GM19035 (cell line): Measurements from ENCODE around the gene SLC36A3.
"Not testable (repeated sequence)": the region's sequence is repeated elsewhere in the genome, so short reads cannot be mapped to it uniquely, and the experiment has no call there.

Experiments
- ATAC-seq: cut with Tn5 transposase; IDR thresholded peaks from one replicate; pipeline ENCODE4 v1.9.1; 2021; ENCODE audit not compliant: unreplicated experiment

SLC36A3 gene

DNA sequence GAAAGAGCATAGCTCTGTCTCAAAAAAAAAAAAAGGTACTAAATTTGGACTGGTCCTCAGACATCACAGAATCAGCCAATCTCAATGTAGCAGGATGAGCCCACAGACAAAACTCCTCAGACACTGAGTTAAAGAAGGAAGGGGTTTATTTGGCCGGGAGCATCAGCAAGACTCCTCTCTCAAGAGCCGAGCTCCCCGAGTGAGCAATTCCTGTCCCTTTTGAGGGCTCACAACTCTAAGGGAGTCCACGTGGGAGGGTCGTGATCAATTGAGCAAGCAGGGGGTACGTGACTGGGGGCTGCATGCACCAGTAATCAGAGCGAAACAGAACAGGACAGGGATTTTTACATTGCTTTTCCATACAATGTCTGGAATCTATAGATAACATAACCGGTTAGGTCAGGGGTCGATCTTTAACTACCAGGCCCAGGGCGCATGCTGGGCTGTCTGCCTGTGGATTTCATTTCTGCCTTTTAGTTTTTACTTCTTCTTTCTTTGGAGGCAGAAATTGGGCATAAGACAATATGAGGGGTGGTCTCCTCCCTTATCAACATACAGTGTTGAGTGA, 63.2 kb downstream of the SLC36A3 start:
- ATAC-seq = not testable (repeated sequence)

- ATAC-seq = peak; percentile 44
Measured at GRCh38 chr5:151239237-151239861, 64.2 kb downstream of the SLC36A3 start.

DNA sequence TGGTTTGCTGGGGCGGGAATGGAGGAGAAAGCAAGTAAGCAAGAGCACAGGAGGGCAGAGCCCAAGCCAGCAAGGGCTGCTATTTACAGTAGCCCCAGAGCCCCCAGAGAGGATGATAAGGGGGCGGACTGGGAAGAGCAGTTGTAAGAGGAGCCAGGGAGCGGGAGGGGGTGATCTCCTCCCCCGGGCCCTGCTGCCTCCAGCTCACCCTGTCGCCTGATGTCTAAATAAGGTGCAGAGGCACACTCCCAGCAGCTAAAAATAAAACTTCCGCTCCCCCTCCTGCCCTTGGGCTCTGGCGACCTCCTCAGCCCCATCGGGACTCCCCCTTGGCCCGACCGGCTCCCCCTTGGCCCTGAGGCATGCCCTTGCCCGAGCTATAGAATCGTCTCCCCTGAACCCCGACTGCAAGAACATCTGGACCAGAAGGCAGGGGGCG, 65.2 kb downstream of the SLC36A3 start:
- peak; percentile 32 for ATAC-seq

DNA sequence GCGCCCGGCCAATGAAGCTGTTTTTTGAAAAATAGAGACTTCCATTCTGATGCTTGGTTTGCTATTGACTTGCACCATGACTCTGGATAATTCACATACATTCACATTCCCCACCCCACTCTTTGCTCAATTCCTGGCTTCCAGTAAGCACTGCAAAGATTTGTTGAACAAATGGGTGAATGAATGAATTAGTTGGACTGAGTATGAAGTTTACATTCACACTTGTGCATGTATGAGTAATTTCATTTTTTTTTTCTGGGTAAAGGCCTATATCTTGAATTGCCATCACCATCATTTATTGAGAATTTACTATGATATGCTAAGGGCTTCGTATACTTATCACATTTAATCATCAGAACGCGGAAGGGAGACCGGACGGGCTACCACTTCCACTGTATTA, 65.9 kb downstream of the SLC36A3 start:
- ATAC-seq = no peak

DNA sequence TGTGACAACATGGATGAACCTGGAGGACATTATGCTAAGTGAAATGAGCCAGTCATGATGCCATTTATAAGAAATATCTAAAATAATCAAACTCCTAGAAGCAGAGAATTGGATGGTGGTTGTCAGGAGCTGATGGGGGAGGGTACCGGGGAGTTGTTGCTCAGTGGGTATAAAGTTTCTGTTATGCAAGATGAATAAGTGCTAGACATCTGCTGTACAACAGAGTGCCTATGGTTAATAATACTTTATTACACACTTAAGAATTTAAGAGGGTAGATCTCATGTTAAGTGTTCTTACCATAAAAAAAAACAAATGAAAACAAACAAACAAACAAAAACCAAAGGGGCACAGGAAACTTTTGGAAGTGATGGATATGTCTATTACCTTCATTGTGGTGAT, 66.7 kb downstream of the SLC36A3 start:
- no peak for ATAC-seq

DNA sequence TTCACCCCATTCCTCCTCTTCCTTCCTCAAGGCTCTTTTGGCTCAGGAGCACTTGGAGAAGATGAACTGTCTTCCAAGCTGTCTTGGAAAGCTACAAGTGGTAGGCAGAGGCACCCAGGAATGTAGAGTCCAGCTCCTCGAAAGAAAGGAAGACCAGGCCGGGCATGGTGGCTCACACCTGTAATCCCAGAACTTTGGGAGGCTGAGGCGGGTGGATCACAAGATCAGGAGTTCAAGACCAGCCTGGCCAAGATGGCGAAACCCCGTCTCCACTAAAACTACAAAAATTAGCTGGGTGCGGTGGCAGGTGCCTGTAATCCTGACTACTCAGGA, 68.4 kb downstream of the SLC36A3 start:
- not testable (repeated sequence) for ATAC-seq

DNA sequence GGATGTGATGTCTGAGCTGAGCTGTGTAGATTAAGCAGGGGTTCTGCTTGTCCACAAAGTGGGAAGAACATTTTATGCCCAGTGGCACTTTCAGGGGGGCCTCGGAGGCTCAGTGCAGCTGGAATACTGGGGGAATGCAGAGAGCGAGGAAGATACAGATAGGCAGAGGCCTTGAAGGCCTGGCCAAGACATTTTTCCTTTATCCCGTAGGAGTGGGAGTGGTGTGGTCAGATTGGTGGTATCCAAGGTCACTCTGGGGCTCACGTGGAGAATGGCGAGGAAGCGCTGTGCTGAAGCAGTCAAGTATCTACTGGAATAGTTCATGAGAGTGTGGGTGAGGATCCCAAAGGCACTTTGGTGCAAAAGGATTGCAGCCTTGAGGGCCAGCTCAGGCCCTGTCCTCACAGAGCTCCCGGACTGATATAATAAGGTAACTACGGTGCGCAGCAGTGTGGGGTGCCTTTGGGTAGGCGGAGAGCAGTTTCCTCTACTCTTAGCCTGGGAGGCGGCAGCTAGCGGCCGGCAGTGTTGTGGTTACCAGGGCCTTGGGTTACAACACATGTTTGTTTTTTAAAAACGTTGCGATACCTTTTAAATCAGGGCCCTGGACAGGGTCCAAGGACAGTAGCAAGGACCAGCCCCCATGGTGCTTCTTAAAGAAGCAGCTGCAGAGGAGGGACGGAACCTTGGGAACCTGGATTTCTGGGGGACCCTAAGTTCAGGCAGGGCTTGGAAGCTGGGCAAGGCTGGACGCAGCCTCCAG, 68.9 kb downstream of the SLC36A3 start:
- peak; percentile 69 for ATAC-seq

DNA sequence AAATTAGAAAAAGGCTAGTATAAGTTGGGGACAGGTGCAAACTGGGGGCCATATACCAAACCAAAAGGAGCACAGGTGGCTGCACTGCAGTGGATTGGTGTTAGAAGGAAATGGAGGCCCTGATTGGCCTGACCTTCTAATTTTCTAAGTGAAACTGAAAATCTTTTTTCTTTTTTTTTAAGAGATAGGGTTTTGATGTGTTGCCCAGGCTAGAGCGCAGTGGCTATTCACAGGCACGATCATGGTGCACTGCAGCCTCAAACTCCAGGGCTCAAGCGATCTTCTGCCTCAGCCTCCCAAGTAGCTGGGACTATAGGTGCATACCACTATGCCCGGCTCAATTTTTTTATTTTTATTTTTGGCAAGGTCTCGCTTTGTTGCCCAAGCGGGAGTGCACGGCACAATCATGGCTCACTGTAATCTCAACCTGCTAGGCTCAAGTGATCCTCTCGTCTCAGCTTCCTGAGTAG, 69.9 kb downstream of the SLC36A3 start:
- peak; percentile 55 for ATAC-seq

GRCh38 chr5:151231359-151231758, 72.2 kb downstream of the SLC36A3 start:
- ATAC-seq = no peak

DNA sequence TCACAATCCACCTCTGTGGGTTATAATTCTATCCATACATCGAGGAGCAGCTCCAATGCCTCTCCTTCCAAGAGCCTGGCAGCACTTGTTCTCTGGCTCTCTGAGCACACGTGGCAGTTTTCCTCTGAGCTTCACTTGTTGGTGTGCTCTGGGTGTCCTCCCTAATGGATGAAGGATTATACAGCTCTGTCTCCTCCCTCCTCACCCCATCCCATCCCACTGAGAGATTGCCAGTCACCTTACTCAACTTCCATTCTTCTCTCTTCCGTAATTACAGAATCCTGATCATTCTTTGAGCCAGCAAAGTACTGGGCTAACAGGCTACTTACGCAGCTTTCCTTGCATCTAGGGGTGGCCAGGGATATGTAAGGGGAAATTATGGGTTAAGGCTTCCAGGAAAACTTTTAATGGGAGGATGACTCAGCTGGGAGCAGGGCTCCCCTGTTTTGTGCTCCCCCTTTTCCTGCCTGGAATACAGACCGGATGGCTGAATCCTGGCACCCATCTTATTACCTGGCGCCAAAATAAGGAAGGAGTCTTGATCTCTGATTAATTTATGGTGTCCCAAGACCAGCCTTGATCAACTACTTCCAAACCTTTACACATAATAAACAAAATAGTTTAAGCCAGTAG, 73.4 kb downstream of the SLC36A3 start:
- ATAC-seq = no peak

DNA sequence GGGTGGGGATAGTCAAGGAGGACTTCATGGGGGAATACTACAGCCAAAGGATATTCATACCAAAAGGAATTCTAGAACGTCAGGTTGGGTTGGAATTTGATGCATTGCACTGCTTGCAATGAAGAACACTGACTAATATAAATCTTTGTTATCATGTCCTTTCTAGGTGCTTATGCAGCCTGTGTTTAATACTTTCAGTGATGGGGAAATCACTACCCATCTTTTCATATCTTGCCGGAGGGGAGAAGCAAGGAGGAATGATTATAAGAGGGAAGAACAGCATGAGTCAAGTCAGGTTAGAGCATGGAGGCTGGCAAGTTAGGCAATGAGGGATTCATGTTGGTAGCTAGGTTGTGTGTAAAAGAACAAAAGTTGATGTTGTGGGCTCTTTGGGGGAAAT, 74.6 kb downstream of the SLC36A3 start:
- ATAC-seq = no peak

DNA sequence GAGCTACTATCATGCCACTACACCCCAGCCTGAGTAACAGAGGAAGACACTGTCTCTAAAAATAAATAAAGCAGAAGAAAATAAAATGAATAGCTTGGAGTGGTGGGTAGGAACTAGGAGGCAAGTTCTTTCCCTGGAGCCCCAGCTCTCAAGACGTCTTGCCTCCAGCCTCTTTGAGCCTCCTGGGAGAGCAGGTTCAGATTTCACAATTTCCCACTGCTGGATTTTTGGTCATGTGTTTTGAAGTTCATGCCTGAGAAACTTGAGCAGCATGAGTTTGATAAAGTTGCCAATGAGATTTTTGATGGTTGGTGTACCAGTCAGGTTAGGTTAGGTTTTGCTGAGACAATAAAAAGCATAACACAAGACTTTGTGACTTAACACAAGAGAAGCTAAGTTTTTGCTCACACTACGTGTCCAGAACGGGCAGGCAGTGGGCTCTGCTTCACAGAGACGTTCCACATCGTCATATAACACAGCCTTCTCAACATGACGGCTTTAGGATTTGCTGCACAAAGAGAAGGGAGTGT, 75.6 kb downstream of the SLC36A3 start:
- ATAC-seq = no peak
